ENCODE data around the gene FBXO38. TPM values are rescaled to one million over a fixed set of nuclear protein-coding genes. Genes with fewer than 3 reads are reported as not detected.

Gene FBXO38
- total RNA-seq, 1 experiment from 2014 or later = 34.5 TPM

DNA sequence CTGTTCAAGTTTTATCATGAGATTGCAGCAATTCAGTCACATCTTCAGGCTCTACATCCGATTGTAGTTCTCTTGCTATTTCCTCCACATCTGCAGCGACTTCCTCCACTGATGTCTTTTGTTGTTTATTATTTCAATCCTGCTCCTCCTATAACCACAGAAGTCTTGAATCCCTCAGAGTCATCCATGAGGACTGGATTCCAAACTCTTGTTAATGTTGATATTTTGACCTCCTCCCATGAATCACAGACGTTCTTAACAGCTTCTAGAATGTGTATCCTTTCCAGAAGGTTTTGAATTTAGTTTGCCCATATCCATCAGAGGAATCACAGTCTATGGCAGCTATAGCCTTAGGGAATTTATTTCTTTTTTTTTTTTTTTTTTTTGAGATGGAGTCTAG is 3.6 kb downstream of the FBXO38 start:
- H3K27me3 ChIP-seq (ENCODE audit: control insufficient read depth, insufficient read depth, low read length) = no peaks in the 10 kb centered on the region
- in situ Hi-C loops (cut with HindIII; ENCODE audit: low pct_unique_long_range_greater_than_20kb, low sequenced_read_pairs) = no loop called here
- no peaks in the 10 kb centered on the region for H3K9me3 ChIP-seq (ENCODE audit: control insufficient read depth, insufficient read depth, low read depth, low read length)
- H3K4me3 ChIP-seq (ENCODE audit: low read depth in 2 of 2, low read length in 2 of 2) = no peak overlapping the region
- ChIA-PET CTCF (no interaction called here), POLR2A (interaction anchor here (0.6 to 0.7 kb wide), 2 partner anchors 11 to 474 kb away, joined by 5 to 7 read pairs; no protein-coding TSS in a partner anchor)
- ATAC-seq (no peak), DNase-seq (ENCODE audit: low read depth, low spot score) (no peak)
- TF ChIP-seq, protein P1, sequence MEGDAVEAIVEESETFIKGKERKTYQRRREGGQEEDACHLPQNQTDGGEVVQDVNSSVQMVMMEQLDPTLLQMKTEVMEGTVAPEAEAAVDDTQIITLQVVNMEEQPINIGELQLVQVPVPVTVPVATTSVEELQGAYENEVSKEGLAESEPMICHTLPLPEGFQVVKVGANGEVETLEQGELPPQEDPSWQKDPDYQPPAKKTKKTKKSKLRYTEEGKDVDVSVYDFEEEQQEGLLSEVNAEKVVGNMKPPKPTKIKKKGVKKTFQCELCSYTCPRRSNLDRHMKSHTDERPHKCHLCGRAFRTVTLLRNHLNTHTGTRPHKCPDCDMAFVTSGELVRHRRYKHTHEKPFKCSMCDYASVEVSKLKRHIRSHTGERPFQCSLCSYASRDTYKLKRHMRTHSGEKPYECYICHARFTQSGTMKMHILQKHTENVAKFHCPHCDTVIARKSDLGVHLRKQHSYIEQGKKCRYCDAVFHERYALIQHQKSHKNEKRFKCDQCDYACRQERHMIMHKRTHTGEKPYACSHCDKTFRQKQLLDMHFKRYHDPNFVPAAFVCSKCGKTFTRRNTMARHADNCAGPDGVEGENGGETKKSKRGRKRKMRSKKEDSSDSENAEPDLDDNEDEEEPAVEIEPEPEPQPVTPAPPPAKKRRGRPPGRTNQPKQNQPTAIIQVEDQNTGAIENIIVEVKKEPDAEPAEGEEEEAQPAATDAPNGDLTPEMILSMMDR (IDR thresholded peaks at IDR 0.05) = no peak
- TF ChIP-seq, protein P2, sequence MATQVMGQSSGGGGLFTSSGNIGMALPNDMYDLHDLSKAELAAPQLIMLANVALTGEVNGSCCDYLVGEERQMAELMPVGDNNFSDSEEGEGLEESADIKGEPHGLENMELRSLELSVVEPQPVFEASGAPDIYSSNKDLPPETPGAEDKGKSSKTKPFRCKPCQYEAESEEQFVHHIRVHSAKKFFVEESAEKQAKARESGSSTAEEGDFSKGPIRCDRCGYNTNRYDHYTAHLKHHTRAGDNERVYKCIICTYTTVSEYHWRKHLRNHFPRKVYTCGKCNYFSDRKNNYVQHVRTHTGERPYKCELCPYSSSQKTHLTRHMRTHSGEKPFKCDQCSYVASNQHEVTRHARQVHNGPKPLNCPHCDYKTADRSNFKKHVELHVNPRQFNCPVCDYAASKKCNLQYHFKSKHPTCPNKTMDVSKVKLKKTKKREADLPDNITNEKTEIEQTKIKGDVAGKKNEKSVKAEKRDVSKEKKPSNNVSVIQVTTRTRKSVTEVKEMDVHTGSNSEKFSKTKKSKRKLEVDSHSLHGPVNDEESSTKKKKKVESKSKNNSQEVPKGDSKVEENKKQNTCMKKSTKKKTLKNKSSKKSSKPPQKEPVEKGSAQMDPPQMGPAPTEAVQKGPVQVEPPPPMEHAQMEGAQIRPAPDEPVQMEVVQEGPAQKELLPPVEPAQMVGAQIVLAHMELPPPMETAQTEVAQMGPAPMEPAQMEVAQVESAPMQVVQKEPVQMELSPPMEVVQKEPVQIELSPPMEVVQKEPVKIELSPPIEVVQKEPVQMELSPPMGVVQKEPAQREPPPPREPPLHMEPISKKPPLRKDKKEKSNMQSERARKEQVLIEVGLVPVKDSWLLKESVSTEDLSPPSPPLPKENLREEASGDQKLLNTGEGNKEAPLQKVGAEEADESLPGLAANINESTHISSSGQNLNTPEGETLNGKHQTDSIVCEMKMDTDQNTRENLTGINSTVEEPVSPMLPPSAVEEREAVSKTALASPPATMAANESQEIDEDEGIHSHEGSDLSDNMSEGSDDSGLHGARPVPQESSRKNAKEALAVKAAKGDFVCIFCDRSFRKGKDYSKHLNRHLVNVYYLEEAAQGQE (IDR thresholded peaks at IDR 0.05; ENCODE audit: insufficient read depth in 1 of 2, low read depth in 2 of 2, low read length in 1 of 2) = no peak
- TF ChIP-seq TCF7L2 (IDR thresholded peaks at IDR 0.05; ENCODE audit: low read depth, low read length) = no peak
- no peak for TF ChIP-seq POLR2AphosphoS5 (IDR thresholded peaks at IDR 0.05; ENCODE audit: low read depth, low read length)
- no peak for TF ChIP-seq SIN3A (IDR thresholded peaks at IDR 0.05; ENCODE audit: borderline replicate concordance, insufficient read depth, low read depth, low read length)
- H3K36me3 ChIP-seq (ENCODE audit: control insufficient read depth, insufficient read depth, low read length) = no peaks in the 10 kb centered on the region; the same call in 1 of the 2 replicates
- intact Hi-C loops (cut with micrococcal nuclease; ENCODE audit: unreplicated experiment) = no loop called here
- no TSS peak for BruUV-seq (replicated peaks)
- H3K27ac ChIP-seq (ENCODE audit: low read length) = no peak overlapping the region
- peaks cover 10% of the 10 kb centered on the region; the same call in 1 of the 2 replicates for H3K4me1 ChIP-seq (ENCODE audit: control insufficient read depth, insufficient read depth, low read length)

DNA sequence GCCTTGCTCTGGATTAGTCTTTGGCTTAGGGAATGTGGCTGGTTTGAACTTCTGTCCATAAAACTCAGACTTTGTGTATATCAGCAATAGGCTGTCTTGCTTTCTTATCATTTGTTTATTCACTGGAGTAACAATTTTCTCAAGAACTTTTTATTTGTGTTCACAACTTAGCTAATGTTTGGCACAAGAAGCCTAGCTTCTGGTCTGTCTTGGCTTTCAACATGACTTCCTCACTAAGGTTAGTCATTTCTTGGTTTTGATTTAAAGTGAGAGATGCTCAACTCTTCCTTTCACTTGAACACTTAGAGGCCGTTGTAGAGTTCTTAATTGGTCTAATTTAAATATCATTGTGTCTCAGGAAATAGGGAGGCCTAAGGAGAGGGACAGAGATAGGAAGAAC is 4.9 kb downstream of the FBXO38 start:
- intact Hi-C loops (cut with micrococcal nuclease; ENCODE audit: unreplicated experiment) = no loop called here

More for the DNA sequence above, 4.9 kb downstream of the FBXO38 start:
- ATAC-seq (no peak), DNase-seq (ENCODE audit: low read depth, low spot score) (no peak)
- peaks cover 8% of the 10 kb centered on the region; the same call in 1 of the 2 replicates for H3K4me1 ChIP-seq (ENCODE audit: control insufficient read depth, insufficient read depth, low read length)
- ChIA-PET CTCF (no interaction called here), POLR2A (no interaction called here)
- in situ Hi-C loops (cut with HindIII; ENCODE audit: low pct_unique_long_range_greater_than_20kb, low sequenced_read_pairs) = no loop called here
- no peak overlapping the region for H3K27ac ChIP-seq (ENCODE audit: low read length)
- no peaks in the 10 kb centered on the region; the same call in 1 of the 2 replicates for H3K36me3 ChIP-seq (ENCODE audit: control insufficient read depth, insufficient read depth, low read length)
- H3K9me3 ChIP-seq (ENCODE audit: control insufficient read depth, insufficient read depth, low read depth, low read length) = no peaks in the 10 kb centered on the region
- no peak for TF ChIP-seq TCF7L2 (IDR thresholded peaks at IDR 0.05; ENCODE audit: low read depth, low read length)
- TF ChIP-seq POLR2AphosphoS5 (IDR thresholded peaks at IDR 0.05; ENCODE audit: low read depth, low read length) = no peak
- TF ChIP-seq, protein P2 (IDR thresholded peaks at IDR 0.05; ENCODE audit: insufficient read depth in 1 of 2, low read depth in 2 of 2, low read length in 1 of 2) = no peak
- TF ChIP-seq SIN3A (IDR thresholded peaks at IDR 0.05; ENCODE audit: borderline replicate concordance, insufficient read depth, low read depth, low read length) = no peak
- TF ChIP-seq, protein P1 (IDR thresholded peaks at IDR 0.05) = no peak
- no TSS peak for BruUV-seq (replicated peaks)
- H3K27me3 ChIP-seq (ENCODE audit: control insufficient read depth, insufficient read depth, low read length) = no peaks in the 10 kb centered on the region
- H3K4me3 ChIP-seq (ENCODE audit: low read depth in 2 of 2, low read length in 2 of 2) = no peak overlapping the region

Measured in Panc1 (cell line).